Left lung (tissue), 10 donors: Measurements from ENCODE around the gene ACTL7A. TPM values are rescaled to one million over a fixed set of nuclear protein-coding genes. Genes with fewer than 3 reads are reported as not detected.

Experiments used
- ATAC-seq: fragments of 200-7000 bp; cut with Tn5 transposase; one replicate; pipeline ENCODE4 v1.9.1; 2020; ENCODE audit warnings: moderate library complexity
- DNase-seq, 4 donors: peaks; one replicate each; pipeline ENCODE4 v3.0.0-alpha.2; 2013 to 2020
- H3K27ac ChIP-seq, 2 donors: fragments of 200-600 bp; sonication (generic) in 1 of 2; one replicate each; pipeline versions ENCODE4 v1.5.0 to v1.8.0; 2020 to 2021
- H3K27me3 ChIP-seq, 2 donors: fragments of 200-600 bp; sonication (generic) in 1 of 2; one replicate each; pipeline versions ENCODE4 v1.5.0 to v1.8.0; 2020 to 2021
- H3K36me3 ChIP-seq, 2 donors: fragments of 200-600 bp; sonication (generic) in 1 of 2; one replicate each; pipeline versions ENCODE4 v1.5.0 to v1.8.0; 2020 to 2021
- H3K4me1 ChIP-seq, 2 donors: fragments of 200-600 bp; one replicate each; pipeline ENCODE4 v1.8.0; 2021
- H3K4me3 ChIP-seq, 2 donors: fragments of 200-600 bp; sonication (generic) in 1 of 2; one replicate each; pipeline versions ENCODE4 v1.5.0 to v1.8.0; 2020 to 2021; ENCODE audit warnings: mild to moderate bottlenecking in 1 of 2
- H3K9me3 ChIP-seq, 2 donors: fragments of 200-600 bp; sonication (generic) in 1 of 2; one replicate each; pipeline versions ENCODE4 v1.5.0 to v1.8.0; 2020 to 2021
- intact Hi-C, 2 donors: fragments of 100-400 bp; cut with DNase I; formaldehyde crosslinking; loops; one replicate each; pipeline versions ENCODE4 v1.11.2 to v1.14.2; 2022
- polyA plus RNA-seq, 6 donors: library from polyadenylated mRNA; unstranded; fragments of 120-200 nt; gene quantifications; one replicate each; pipeline ENCODE4 v1.2.1, GENCODE V29; 2013; ENCODE audit not compliant: insufficient read length in 6 of 6
- total RNA-seq, 2 donors: library from RNA; stranded (reverse); fragmentation: NEBNext Ultra II Directional; extraction: Animal tissue kit (Norgen Biotek cat#: 25700); gene quantifications; one replicate each; pipeline ENCODE4 v1.2.1, GENCODE V29; 2021
- TF ChIP-seq, protein P1 (sequence below), 2 donors: fragments of 200-600 bp; sonication (generic) in 1 of 2; IDR thresholded peaks; one replicate each; pipeline versions ENCODE4 v1.5.0 to v1.8.0; 2021; ENCODE audit warnings: antibody characterized with exemption in 2 of 2
- donor health status: DM: no; HTN: yes; CAD: no.
- donor health status: DM: no; HTN: no; CAD: no.

The ACTL7A gene
- total and polyA plus RNA-seq, 8 donors: not detected

DNA sequence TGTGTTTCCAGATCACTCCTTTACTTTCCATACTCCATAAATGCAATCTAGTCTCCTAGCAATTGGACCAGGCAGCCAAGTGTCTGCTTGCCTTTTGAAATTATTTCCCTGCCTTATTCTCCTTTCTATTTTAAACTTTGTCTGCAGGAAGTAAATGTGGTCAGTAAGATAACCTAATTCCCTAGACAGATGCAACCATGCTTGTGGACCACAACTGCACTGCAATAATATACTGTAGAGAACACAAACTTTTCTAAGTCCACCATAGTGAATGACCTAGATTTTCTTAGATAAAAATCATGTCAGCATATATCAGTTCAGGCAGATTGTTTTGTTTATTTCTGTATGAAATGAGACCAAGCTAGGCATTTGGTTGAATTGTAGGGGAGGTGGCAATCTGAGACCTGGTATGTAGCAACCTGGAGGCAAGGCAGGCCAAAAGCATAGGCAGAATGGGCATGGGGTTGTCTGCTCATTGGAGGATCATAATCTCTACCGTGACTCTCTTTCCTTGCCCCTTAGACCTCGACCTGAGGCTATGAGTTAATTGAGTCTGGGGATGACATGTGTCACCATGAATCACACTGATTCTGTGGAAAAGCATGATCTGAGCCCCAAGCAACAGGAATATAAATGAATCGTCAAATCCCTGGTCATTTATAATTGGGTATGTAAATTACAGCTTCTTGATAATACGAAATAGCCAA, 27.0 kb upstream of the ACTL7A start:
- intact Hi-C loops: no loop called here
- no peaks in the 10 kb centered on the region for H3K4me1 ChIP-seq

DNA sequence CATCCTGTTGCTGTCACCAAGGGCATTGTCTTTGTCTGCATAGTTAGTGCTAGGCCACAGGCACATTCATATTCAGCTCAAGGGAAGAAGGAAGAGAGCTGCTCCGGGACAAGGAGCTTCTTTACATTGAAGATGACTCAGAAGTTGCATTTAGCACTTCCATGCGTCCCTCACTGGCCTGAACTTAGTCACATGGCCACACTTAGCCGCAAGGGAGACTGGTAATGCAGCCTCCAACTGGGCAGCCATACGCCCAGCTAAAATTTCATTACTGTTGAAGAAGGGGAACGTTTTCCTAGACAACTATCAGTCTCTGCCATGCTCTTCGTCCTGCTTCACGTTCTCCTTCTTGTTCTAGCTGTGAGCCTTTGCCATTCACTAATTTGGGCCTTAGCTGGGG, 26.2 kb upstream of the ACTL7A start:
- no peaks in the 10 kb centered on the region for H3K4me1 ChIP-seq
- TF ChIP-seq, protein P1, sequence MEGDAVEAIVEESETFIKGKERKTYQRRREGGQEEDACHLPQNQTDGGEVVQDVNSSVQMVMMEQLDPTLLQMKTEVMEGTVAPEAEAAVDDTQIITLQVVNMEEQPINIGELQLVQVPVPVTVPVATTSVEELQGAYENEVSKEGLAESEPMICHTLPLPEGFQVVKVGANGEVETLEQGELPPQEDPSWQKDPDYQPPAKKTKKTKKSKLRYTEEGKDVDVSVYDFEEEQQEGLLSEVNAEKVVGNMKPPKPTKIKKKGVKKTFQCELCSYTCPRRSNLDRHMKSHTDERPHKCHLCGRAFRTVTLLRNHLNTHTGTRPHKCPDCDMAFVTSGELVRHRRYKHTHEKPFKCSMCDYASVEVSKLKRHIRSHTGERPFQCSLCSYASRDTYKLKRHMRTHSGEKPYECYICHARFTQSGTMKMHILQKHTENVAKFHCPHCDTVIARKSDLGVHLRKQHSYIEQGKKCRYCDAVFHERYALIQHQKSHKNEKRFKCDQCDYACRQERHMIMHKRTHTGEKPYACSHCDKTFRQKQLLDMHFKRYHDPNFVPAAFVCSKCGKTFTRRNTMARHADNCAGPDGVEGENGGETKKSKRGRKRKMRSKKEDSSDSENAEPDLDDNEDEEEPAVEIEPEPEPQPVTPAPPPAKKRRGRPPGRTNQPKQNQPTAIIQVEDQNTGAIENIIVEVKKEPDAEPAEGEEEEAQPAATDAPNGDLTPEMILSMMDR (IDR thresholded peaks at IDR 0.05): no peak
- no peak for ATAC-seq
- no peak overlapping the region for H3K27ac ChIP-seq
- H3K27me3 ChIP-seq: no peaks in the 10 kb centered on the region
- intact Hi-C loops: no loop called here
- H3K4me3 ChIP-seq: no peak overlapping the region
- no peaks in the 10 kb centered on the region for H3K9me3 ChIP-seq
- H3K36me3 ChIP-seq: no peaks in the 10 kb centered on the region
- DNase-seq: no peak

More for the DNA sequence above, 27.0 kb upstream of the ACTL7A start:
- Histone ChIP-seq H3K27ac (no peak overlapping the region), H3K36me3 (no peaks in the 10 kb centered on the region), H3K9me3 (no peaks in the 10 kb centered on the region), H3K27me3 (no peaks in the 10 kb centered on the region), H3K4me3 (no peak overlapping the region)
- DNase-seq (no peak), ATAC-seq (no peak)
- TF ChIP-seq, protein P1 (IDR thresholded peaks at IDR 0.05): no peak

DNA sequence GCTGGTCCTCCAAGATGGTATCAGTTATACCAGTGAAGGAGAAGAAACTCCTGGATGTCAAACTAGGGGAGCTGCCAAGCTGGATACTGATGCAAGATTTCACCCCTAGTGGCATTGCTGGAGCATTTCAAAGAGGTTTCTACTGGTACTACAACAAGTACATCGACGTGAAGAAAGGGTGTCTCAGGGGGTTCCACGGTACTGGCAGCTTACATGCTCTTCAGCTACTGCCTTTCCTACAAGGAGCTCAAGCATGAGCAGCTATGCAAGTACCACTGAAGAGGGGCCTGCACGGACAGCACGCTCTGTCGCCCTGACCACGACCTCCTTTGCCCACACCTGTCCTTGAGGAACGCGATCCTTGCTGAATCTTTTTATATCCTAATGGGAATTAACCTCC, 25.7 kb upstream of the ACTL7A start:
- DNase-seq: no peak
- H3K36me3 ChIP-seq: no peaks in the 10 kb centered on the region
- no peaks in the 10 kb centered on the region for H3K4me1 ChIP-seq
- no peaks in the 10 kb centered on the region for H3K9me3 ChIP-seq
- no peak for ATAC-seq
- no peaks in the 10 kb centered on the region for H3K27me3 ChIP-seq
- H3K4me3 ChIP-seq: no peak overlapping the region
- no peak overlapping the region for H3K27ac ChIP-seq
- TF ChIP-seq, protein P1 (IDR thresholded peaks at IDR 0.05): no peak
- intact Hi-C loops: no loop called here

DNA sequence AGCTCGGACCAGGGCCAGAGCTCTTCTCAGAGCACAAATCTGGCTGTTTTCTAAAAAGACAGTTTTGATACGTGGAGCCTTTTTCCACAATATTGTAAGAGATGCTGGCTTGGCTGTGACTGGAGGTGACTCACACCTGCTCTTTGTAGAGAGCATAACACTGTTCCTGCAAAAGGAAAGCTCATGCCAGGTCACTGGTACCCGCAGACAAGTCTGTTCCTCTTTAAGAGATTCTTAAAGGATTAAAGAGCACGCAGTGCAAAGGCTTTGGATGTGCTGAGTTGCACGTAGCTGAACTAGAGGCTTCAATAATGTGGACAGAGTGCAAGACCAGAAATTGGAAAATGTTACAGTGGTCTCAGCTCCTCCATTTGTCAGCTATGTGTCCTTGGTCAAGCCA, 25.3 kb upstream of the ACTL7A start:
- Histone ChIP-seq H3K4me1 (no peaks in the 10 kb centered on the region), H3K27me3 (no peaks in the 10 kb centered on the region), H3K36me3 (no peaks in the 10 kb centered on the region), H3K4me3 (no peak overlapping the region), H3K9me3 (no peaks in the 10 kb centered on the region), H3K27ac (no peak overlapping the region)
- intact Hi-C loops: no loop called here
- TF ChIP-seq, protein P1 (IDR thresholded peaks at IDR 0.05): no peak
- DNase-seq: no peak
- ATAC-seq: no peak

DNA sequence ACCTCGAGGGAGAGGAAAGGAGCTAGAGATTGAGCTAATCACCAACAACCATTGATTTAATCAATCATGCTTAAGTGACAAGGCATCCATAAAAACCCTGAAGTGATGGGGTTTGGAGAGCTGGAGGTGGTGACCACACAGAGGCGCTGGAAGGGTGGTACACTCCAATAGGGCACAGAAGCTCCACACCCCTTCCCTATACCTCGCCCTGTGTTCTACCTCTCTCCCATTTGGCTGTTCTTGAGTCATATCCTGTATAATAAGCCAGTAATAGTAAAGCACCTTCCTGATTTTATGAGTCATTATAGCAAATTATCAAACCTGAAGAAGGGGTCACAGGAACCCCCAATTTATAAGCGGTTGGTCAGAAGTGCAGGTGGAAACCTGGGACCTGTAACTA, 24.5 kb upstream of the ACTL7A start:
- H3K9me3 ChIP-seq: no peaks in the 10 kb centered on the region
- DNase-seq: no peak
- no peak overlapping the region for H3K4me3 ChIP-seq
- H3K27me3 ChIP-seq: no peaks in the 10 kb centered on the region
- H3K27ac ChIP-seq: no peak overlapping the region
- TF ChIP-seq, protein P1 (IDR thresholded peaks at IDR 0.05): no peak
- intact Hi-C loops: no loop called here
- peaks cover 0 to 2% of the 10 kb centered on the region in 2 donors for H3K4me1 ChIP-seq
- ATAC-seq: no peak
- H3K36me3 ChIP-seq: no peaks in the 10 kb centered on the region
